NCI-H2029 (cell line): ENCODE data around the gene ADSL.
A peak's percentile ranks its signal among the peaks of the same experiment; 100 is the strongest.

Experiments
- DNase-seq: peaks from one replicate; lab custom pipeline; 2025; lab: John Stamatoyannopoulos, UW

The ADSL gene

GRCh38 chr22:40418366-40419201 lies 72.3 kb downstream of the ADSL start:
- DNase-seq = no peak

- DNase-seq = no peak
Observed at GRCh38 chr22:40419718-40420117, 73.4 kb downstream of the ADSL start.

- DNase-seq = no peak
Observed at GRCh38 chr22:40420341-40421081, 74.2 kb downstream of the ADSL start.

GRCh38 chr22:40421082-40421350 lies 74.7 kb downstream of the ADSL start:
- DNase-seq = no peak

DNA sequence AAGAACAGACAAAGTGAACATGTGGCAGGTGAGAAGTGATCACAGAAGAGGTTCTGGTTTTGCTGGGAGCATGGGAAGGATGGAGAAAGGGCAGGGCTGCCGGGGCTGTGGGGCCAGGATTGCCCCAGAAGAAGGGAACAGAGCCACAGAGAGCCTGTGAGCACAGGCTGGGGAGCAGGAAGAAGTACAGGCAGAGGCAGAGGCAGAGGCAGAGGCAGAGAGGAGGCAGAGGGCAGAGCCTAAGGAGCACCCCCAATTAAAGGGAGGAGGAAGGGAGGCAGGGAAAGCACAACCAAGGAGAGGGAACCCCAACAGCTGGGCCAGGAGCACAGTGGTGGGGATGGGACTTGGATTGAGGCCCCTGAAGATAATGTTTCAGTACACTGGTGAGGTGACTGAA lies 75.6 kb downstream of the ADSL start:
- no peak for DNase-seq

GRCh38 chr22:40422558-40423309 lies 76.4 kb downstream of the ADSL start:
- DNase-seq = no peak

- no peak for DNase-seq
Observed at GRCh38 chr22:40423310-40423688, 77.0 kb downstream of the ADSL start.

- DNase-seq = no peak
Observed at GRCh38 chr22:40423882-40424640, 77.8 kb downstream of the ADSL start.

DNA sequence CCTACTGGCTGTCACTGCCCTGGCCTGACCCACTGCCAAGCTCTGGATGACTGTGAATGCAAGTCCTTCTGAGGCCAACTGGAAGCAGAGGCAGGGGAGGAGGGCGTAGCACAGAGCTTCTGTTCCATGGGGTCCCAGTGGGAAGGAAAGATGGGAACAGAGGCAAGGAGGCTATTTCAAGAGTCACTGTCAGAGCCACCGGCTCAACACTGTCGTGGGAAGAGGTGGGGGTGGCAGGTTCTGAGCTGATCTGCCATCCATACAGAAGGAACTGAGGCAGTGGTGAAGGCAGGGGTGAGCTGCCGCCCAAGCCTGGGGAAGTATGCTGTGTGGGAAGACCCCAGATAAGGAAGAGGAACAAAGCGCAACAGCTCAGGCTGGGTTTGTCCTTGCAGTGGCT lies 78.8 kb downstream of the ADSL start:
- DNase-seq = no peak

DNA sequence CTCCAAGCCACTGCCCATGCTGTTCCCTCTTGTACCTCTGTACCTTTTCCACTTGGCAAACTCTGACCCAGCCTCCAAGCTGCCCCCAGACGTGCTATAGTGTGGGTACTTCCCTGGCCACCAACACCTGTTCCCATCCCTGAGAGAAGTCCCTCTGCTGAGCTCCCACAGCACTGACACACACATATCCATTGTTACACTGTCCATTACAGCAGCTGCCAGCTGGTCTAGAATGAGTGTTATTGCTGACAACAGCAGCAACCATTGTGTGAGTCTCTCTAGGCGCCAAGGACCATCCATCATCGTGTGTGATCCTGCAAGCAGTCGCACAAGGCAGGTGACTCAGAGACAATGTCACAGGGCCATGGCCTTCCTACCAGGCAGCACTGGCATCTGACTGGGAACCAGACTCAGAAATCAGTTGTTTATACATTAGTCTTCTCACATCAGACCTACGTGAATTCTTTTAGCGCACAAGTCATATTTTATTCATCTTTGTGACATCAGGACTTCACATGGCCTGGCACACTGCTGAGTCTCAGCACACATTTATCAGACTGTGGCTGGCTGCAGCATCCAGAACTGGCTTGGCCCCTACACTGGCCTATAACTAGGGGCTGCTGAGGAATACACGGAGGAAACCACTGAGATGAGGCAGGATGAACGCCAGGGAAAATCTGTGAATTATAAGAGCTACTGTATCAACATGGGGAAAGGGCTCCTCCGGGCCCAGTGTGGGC lies 80.5 kb downstream of the ADSL start:
- DNase-seq = peak; percentile 78

- no peak for DNase-seq
Observed at GRCh38 chr22:40428796-40429195, 82.5 kb downstream of the ADSL start.

- DNase-seq = no peak
Observed at GRCh38 chr22:40429481-40429880, 83.2 kb downstream of the ADSL start.

GRCh38 chr22:40430991-40431390 lies 84.7 kb downstream of the ADSL start:
- no peak for DNase-seq

- no peak for DNase-seq
Observed at GRCh38 chr22:40432157-40432556, 85.9 kb downstream of the ADSL start.

- DNase-seq = no peak
Observed at GRCh38 chr22:40432625-40433024, 86.3 kb downstream of the ADSL start.

DNA sequence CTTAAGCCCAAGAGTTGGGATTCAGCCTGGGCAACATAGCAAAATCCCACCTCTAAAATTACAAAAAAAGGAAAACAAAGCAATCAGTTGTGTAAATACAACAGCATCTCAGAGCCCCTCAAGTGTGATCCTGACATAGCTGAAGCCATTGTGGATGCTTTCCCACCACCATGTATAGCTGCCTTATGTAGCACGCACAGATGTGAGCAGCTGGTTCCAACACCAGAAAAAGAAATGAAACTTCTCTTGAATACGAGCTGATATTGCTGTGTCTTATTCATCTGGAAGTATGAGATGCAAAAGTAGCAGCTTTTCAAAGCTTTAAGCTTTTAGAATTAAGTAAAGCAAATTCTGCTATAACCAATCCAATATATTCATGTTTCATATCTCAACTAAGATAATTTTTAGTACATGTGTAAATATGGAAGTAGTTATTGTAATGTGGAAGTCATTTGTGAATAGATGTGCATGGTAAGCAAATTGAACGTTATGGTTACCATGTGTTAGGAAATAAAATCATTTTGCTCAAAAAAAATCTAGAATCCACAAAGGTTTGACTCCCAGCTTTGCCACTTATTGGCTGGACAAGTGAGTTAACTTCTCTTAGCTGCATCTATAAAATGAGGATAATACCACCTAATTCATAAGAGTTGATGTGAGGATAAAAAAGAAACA lies 87.3 kb downstream of the ADSL start:
- DNase-seq = no peak

GRCh38 chr22:40434106-40434505 lies 87.8 kb downstream of the ADSL start:
- DNase-seq = no peak

- no peak for DNase-seq
Observed at GRCh38 chr22:40434745-40435144, 88.4 kb downstream of the ADSL start.

DNA sequence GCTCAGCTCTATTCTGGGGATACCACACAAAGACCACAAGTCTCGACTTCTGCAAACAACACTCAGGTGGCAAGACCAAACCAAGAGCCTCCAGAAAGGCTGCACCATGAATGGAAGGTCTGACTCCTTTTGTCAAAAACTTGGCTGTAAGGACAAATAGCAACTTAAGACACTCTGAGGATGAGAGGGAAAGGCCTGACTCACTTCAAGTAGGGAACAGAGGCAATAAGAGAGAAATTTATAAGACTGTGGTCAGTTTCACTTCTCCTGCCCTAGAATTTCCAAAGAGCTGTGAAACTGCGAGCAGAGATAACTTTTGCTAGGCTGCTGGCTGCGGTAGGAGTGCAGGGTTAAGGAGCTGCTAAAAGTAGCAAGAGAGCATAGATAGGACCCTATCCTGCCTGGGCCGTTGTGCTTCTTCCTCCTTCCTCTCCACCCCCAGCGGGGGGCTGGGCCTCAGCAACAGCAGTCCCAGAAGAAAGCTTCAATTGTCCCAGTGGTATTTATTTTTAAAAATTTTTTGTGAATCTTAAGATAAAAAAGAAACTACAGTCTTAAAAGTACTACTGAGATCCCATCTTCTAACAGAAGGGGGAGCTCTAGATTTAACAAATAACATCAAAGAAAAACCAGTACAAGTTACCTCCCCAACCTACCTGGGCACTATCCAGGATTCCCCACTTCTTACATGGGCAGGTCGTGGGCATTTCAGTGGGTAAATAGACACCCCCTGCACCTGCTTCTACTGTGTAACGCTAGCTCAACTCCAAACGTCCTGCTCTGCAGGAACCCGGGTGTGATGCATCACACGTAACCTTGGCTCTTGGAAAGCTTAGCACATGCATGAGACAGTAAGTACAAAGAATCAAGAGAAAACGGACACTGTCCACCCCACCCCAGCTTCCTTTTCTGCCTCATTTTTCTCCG lies 90.5 kb downstream of the ADSL start:
- DNase-seq = peak; percentile 41
